NCI-H1105 (cell line): ENCODE results near the gene KRTDAP.
"Not testable (repeated sequence)": the region's sequence is repeated elsewhere in the genome, so short reads cannot be mapped to it uniquely, and the experiment has no call there.

Source experiments
- DNase-seq: peaks from one replicate; lab custom pipeline; 2025; lab: John Stamatoyannopoulos, UW

KRTDAP gene

DNA sequence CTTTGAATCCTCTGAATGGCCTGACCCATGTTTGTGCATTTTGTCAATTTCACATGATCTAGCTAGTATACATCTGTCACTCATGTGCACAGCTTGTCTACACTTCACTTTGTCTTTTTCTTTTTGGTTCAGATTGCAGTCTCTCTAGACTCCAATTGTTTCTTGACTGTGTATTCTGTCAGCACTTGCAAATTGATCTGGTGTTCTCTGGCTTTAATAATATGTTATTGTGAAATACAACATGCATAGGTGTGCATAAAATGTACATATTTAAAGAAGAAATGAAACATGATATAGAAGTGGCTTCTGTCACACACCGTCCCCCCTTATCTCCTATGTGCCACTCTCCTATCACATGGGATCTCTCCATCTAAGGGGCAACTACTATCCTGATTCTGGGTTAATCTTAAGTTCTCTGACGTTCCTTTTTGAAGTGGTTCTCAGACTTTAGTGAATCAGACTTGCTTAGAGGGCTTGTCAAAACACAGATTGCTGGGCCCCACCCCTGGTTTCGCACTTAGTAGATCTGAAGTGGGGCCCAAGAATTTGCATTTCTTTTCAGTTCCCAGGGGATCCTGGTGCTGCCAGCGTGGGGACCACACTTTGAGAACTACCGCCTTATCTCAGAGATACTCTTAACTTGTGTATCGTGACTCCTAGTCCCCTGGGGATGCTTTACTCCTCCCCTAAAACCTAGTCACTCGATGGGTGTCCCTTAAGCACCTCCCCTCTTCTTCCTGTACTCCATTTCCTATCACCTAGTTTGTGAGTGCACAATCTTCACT lies 5.8 kb downstream of the KRTDAP start:
- no peak for DNase-seq

DNA sequence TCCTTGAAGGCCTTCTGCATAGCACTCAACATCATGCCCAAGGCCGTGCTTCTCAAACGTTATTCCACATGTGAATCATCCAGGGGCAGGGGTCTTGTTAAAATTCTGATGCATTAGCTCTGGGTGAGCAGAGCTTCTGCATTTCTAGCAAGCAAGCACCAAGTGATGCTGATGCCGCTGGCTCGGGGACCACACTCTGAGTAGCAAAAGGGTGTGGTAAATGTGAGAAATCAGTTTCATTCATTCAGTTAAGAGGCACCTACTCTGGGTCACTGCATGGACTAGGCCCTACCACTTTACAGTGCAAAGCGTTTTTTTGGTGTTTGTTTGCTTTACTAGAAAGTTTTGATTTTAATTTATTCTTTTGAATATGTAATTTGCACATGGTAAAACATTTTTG lies 7.2 kb downstream of the KRTDAP start:
- DNase-seq: no peak

DNA sequence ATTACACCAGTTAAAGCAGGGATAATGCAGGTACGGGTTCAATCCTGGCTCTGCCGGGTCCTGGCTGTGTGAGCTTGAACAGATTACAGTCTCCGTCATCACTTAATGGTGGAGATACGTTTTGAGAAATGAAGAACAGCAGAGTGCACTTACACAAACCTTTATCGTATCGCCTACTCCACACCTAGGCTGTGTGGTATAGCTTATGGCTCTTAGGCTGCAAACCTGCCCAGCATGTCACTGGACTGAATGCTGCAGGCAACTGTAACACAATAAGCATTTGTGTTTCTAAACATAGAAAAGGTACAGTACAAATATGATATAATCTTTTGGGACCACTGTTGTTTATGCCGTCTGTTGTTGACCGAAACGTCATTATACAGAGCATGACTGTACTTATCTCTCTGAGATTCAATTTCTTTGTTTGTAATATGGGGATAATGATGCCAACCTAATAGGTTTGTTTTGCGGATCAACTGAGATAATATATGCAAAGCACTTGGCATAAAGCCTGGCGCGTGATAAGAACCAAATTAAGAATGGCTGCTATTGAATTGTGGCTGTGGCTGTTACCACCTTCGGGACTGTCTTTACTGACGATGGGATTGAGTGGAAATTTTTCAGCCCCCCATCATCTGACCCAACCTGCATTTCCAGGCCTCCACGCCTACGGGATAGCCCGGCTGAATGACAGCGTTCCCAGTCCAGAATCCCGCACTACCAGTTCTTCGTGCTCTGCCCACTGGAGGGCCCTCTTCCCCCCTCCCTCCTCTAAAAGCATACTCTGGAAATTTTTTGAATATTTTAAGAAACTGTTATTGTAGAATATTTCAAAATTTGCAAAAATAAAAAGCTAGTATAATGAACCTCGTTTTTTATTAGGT lies 11.2 kb downstream of the KRTDAP start:
- peak; percentile 78 for DNase-seq

DNA sequence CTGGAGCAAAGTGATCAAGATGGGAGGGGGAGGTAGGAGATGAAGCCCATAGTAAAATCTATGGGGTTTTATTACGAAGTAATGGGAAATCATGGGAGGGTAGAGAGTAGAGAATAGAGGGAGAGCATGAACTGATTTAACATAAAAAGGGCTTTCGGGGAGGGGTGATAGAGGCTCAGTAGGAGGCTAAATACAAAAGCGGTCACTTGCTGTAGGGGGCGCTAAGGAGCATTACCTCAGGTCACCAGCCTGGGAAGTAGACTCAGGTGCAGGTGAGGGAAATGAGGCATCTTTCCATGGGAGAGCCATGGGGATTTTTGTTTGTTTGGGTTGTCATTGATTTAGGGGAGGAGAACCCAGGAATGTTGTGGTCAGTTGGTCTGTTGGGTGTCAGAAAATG lies 14.1 kb downstream of the KRTDAP start:
- DNase-seq: no peak

DNA sequence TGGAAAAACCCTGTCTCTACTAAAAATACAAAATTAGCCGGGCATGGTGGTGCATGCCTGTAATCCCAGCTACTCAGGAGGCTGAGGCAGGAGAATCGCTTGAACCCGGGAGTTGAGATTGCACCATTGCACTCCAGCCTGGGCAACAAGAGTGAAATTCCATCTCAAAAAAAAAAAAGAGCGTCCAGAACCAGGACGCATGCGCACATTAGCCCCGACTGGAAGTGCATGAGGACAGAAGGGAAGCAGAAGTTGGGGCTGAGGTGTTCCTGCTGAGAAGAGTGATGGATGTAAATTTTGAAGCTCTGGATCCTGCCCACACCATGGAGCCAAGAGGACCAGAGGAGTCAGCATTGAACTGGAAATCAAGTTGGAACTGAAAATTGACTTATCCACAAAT lies 15.7 kb downstream of the KRTDAP start:
- not testable (repeated sequence) for DNase-seq

DNA sequence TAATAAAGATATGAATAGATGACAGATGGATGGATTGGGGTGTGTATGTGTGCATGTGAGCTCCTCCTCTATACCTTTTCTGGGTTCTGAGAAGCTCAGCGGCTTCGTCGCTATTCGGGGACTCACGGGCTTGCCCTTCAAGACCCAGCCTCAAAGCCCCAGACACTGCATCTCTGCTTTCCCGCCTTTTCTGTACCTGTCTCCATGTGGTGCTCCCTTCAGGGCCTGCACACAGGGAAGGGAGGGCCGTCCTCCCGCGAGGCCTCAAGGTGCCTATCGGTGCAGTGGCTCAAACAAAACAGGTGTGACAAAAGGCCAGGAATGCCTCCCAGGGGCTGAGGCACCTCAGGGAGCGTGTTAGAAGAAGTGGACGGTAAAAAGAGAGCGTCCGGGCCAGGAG lies 16.2 kb downstream of the KRTDAP start:
- DNase-seq: no peak

DNA sequence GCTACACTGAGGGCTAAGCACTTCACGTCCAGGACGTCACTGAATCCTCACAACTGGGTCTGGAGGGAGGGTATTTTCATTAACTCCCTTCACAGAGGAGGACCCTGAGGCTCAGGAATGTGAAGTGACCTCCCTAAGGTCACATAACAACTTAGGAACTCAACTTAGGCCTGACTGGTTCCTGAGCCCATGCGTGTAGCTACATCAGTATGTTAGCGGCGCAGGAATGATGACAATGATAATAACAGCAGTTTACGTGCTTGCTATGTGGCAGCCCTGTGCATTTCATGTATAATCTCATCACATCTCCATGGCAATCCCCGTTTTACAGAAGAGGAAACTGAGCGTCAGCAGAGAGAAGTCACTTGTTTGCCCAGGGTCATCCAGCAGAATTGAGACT lies 18.3 kb downstream of the KRTDAP start:
- no peak for DNase-seq

DNA sequence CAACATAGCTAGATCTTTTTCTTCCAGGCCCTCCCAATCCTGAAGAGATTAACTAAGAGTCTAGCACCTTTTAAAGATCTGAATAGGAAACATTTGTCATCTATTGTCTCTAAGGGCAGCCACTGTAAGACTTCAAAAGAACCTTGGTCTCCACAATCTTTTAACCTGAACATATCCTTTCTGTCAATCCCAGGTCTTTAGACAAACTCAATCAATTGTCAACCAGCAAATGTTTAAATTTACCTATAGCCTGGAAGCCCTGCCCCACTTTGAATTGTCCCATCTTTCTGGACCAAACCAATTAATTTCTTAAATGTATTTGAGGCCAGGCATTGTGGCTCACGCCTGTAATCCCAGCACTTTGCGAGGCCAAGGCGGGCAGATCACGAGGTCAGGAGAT lies 19.2 kb downstream of the KRTDAP start:
- not testable (repeated sequence) for DNase-seq

DNA sequence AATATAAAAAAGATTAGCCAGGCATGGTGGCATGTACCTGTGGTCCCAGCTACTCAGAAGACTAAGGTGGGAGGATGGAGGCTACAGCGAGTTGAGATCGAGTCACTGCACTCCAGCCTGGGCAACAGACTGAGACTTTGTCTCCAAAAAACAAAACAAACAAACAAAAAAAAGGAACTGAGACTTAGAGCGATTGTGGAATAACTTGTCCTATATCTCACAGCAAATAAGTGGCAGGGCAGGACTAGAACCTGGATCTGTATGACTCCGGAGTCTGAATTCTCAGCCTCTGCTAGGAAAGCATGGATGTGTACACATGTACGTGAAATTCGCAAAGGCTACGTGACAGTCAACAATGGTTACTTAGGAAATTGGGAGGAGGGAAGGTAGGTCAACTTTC lies 20.1 kb downstream of the KRTDAP start:
- no peak for DNase-seq

DNA sequence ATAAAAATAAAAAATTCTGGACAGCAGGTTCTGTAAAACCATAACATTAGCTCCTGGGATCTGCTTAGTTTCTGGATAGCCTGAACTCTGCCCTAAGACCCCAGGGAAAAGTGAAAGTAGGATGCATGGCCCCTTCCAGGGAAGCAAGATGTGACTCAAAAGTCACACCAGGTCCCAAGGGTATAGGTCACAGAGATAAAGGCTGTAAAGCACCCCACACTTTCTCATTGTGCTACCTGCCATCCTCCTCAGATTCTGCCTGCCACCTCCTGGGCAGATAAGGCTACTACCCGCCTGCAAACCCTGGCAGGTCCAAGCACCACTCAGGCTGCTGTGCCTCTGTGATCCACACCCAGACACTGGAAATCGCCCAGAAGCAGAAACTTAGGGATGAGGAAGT lies 21.6 kb downstream of the KRTDAP start:
- DNase-seq: peak; percentile 32

DNA sequence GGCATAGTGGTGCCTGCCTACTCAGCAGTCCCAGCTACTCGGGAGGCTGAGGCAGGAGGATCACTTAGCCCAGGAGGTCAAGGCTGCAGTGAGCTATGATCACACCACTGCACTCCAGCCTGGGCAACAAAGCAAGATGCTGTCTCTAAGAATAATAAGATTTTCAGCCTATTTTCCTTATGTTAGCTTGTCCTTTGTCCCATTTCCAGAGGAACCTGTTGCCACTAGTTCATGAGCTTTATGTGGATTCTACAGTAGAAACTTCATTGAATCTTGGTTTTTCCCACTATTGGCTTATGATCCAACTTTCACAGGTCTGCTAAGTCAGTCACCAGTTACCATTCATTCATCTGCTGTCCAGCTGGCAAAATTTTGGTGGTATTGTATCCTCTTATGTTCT lies 24.0 kb downstream of the KRTDAP start:
- DNase-seq: no peak

DNA sequence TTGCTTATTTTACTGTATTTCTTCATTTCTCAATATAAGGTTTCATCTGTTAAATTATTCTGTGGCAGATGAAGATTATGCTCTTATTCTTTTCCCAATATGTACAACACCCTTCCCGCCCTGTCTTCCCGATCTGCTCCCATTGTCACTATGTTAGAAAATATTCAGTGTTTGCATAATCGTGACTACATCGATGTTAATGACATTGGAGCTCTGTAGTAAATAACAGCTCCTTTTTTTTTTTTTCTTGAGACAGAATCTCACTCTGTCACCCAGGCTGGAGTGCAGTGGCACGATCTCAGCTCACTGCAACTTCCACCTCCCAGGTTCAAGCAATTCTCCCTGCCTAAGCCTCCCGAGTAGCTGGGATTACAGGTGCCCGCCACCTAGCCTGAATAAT lies 27.3 kb downstream of the KRTDAP start:
- DNase-seq: not testable (repeated sequence)

DNA sequence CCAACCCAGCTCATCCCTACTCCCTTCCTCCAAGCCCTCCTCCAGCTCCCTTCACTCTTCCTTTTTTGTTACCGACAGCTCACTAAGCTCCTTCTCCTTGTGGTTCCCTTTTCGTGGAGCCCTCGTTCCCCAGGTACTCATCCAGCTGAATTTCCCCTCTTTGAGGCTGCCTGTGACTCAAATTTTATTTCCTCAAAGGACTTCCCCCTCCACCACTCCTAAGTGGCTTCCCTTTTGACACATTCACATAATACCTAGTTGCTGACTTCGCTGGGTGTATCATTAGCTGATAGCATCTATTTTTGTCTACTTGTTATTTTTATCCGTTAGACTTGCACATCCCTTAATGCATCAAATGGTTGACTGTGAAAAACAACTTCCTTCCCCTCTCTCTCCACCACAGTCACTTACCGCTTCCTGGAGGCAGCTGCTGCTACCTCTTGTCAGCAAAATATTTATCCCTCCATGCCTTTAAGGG lies 27.7 kb downstream of the KRTDAP start:
- DNase-seq: no peak

DNA sequence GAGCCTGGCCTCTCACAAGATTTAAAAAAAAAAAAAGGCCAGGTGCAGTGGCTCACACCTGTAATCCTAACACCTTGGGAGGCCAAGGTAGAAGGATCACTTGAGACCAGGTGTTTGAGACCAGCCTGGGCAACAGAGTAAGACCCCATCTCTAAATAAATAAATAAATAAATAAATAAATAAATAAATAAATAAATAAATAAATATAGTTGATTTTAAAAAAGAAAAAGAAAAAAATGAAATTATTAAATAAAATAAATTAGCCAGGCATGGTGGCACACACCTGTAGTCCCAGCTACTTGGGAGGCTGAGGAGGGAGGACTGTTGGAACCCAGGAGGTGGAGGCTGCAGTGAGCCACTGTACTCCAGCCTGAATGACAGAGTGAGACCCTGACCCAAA lies 28.5 kb downstream of the KRTDAP start:
- DNase-seq: not testable (repeated sequence)

DNA sequence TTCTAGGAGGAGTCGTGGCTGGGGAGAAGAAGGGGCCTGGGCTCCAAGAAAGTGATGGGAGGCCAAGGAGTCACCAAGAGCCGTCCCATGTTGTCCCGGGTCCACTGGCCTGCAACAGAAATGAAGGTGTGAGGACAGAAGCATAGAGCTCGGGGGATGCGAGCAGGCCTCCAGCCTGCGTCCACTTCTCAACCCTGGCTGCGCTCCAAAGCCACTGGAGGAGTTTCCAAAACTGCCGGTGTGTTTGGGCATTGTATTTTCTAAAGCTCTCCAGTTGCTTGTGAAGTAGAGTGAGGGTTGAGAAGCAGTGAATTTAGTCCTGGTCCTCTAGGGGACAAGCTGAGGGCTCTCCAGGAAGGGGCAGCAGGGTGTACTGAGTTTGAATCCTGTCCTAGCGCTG lies 29.2 kb downstream of the KRTDAP start:
- DNase-seq: no peak

DNA sequence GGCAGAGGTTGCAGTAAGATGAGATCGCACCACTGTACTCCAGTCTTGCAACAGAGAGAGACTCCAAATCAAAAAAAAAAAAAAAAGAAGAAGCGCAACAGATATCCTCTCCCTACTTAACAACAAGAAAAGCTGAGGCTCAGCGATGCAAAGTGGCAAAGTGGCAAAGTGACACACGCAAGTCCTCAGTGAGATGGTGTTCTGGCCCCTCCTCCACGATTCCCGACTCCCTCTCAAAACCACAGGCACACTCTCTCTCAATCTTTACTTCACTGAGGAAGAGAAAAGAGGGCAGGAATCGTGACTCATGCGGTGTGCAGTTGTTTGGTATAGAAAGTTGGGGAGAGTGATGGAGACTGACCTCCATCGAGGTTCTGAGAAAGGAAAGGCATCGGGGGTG lies 29.7 kb downstream of the KRTDAP start:
- DNase-seq: no peak

DNA sequence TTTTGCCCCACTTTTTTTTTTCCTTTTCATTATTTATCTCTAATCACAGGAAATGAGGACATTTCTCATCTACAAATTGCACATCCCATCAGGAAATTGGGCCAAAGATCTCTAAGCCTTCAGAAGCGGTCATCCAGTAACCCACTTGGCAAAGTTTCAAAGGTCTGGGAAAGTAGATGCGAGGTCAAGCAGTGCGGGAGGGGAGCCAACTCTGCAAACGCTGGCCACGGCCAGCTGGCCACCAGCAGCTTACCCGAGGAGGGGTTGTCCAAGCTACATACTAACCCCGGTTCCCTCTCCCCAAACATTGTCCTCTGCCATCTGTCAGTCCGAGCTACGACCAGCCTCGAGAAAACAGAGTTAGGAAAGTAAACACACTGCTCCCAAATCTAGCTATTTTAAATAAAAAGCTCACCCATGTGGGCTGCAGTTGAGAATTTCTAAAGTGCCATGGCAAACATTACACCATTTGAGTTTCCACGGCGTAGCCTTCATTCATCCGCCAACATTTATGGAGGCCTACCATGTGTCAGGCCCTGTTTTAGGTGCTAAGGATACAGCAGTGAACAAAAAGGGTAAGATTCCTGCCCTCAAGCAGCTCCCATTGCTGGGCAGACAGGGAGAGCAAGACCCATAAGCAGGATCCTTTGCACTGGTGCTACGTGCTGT lies 30.7 kb downstream of the KRTDAP start:
- no peak for DNase-seq

DNA sequence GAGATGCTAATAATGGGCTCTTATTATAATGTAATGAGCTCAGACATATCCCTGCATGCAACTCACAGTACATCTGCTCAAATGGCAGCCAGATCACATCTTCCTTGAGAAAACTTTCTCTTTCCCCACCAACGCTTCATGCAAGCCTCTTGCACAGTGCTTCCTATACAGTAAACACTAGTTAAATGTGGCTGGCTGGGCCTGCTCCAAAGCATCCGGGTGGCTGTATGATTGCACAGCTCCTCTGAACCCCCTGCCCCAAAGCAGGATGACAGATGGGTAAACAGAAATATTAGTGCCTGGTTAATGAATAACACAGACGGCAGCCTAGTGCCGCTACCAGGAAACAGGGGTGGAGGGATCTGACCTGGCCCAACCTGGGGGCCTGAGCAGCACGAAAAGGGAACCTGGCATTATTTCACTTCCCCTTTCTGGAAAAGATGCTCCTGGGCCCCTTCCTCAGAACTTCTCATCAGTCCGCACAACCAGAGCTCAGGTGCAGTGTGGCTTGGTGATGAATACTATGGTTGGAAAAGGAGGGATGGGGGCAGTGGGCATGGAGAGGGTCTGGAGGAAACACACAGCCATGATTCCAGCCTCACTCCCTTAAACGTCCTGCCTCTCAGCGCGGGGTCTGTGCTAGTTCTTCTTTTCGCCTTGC lies 31.4 kb downstream of the KRTDAP start:
- DNase-seq: no peak

DNA sequence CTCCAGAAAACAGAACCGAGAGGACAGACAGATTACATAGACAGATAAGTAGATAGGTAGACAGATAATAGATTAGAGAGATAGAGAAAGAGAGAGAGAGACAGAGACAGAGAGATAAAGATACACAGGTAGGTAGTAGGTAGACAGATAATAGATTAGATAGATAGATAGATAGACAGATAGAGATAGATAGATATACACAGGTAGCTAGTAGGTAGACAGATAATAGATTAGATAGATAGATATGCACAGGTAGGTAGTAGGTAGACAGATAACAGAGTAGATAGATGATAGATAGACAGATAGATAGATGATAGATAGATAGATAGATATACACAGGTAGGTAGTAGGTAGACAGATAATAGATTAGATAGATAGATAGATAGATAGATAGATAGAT lies 32.1 kb downstream of the KRTDAP start:
- no peak for DNase-seq

DNA sequence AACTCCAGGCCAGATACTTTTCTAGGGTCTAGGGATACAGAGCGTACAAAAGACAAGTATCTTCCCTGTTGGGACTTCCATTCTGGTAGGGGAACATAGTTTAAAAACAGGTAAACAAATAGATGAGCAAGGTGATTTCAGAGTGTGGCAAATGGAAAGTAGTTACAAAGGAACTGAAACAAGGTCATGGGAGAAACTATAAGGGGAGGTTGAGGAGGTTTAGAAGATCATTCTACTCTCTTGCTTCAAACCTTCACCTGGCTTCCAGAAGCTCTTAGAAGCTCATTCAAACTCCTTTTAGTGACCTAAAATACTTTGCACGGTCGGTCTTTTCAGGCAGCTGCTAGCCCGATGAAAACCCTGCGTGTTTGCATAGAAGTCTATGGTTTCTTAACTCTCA lies 33.1 kb downstream of the KRTDAP start:
- DNase-seq: no peak

DNA sequence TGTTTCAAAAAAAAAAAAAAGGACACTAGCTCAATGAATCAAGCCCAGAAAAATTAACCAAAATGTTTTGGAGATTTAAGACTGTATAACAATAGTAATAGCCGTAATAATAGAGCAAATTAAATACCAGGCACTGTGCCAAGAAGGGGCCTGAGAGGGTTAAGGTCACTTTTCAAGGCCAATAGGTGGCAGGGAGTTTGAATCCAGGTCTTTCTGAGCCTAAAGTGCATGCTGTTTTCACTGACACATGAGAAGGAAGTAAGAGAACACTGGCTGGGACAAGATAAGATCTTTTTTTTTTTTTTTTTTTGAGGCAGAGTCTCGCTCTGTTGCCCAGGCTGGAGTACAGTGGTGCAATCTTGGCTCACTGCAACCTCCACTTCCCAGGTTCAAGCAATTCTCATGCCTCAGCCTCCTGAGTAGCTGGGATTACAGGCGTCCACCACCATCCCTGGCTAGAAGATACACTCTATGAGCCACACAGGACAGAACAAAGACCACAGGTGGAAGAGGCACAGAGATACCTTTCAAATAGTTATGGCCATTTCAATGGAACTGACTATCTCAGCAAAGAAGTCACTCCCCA lies 34.6 kb downstream of the KRTDAP start:
- no peak for DNase-seq

DNA sequence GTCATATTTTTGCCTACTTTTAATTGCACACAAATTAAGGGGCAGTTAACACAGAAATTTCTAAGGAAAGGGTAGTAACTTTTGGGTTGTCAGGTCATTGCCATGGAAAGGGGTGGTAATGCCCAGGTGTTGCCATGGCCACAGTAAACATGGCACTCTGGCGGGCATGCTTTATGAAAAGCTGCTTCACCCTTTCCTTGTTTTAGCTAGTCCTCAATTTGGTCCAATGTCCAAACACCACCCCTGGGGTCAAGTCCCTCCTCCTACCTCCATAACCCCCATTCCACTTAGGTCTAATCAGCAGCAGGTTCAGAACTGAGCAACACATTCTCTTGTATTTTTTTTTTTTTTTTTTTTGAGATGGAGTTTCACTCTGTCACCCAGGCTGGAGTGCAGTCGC lies 35.6 kb downstream of the KRTDAP start:
- no peak for DNase-seq
